Measurements from ENCODE around the gene PLCL2.
"Not testable (repeated sequence)": the region's sequence is repeated elsewhere in the genome, so short reads cannot be mapped to it uniquely, and the experiment has no call there.

Gene PLCL2

GRCh38 chr3:16960125-16960524, 75.4 kb downstream of the PLCL2 start:
- no peak for DNase-seq (ENCODE audit: low read depth, low spot score)

GRCh38 chr3:16961621-16962205, 77.0 kb downstream of the PLCL2 start:
- DNase-seq (ENCODE audit: low read depth, low spot score), result peak; percentile 1

- no peak for DNase-seq (ENCODE audit: low read depth, low spot score)
These were observed 90.3 kb downstream of the PLCL2 start for GRCh38 chr3:16975083-16975482.

- DNase-seq (ENCODE audit: low read depth, low spot score), result no peak
These were observed 93.6 kb downstream of the PLCL2 start for GRCh38 chr3:16978234-16978920.

- DNase-seq (ENCODE audit: low read depth, low spot score), result no peak
These were observed 94.1 kb downstream of the PLCL2 start for GRCh38 chr3:16978921-16979271.

GRCh38 chr3:16979769-16980515, 95.2 kb downstream of the PLCL2 start:
- DNase-seq (ENCODE audit: low read depth, low spot score), result not testable (repeated sequence)

GRCh38 chr3:16980526-16980925, 95.8 kb downstream of the PLCL2 start:
- not testable (repeated sequence) for DNase-seq (ENCODE audit: low read depth, low spot score)

GRCh38 chr3:16982460-16982859, 97.7 kb downstream of the PLCL2 start:
- DNase-seq (ENCODE audit: low read depth, low spot score), result no peak

GRCh38 chr3:16985608-16986007, 100.9 kb downstream of the PLCL2 start:
- DNase-seq (ENCODE audit: low read depth, low spot score), result no peak

GRCh38 chr3:16987141-16987540, 102.4 kb downstream of the PLCL2 start:
- DNase-seq (ENCODE audit: low read depth, low spot score), result no peak

GRCh38 chr3:16990163-16990562, 105.4 kb downstream of the PLCL2 start:
- DNase-seq (ENCODE audit: low read depth, low spot score), result no peak

GRCh38 chr3:16992198-16992597, 107.4 kb downstream of the PLCL2 start:
- DNase-seq (ENCODE audit: low read depth, low spot score), result no peak

GRCh38 chr3:16993227-16993626, 108.5 kb downstream of the PLCL2 start:
- no peak for DNase-seq (ENCODE audit: low read depth, low spot score)

GRCh38 chr3:16994854-16995525, 110.2 kb downstream of the PLCL2 start:
- no peak for DNase-seq (ENCODE audit: low read depth, low spot score)

- no peak for DNase-seq (ENCODE audit: low read depth, low spot score)
These were observed 110.8 kb downstream of the PLCL2 start for GRCh38 chr3:16995601-16996000.

- no peak for DNase-seq (ENCODE audit: low read depth, low spot score)
These were observed 113.6 kb downstream of the PLCL2 start for GRCh38 chr3:16998236-16998923.

- DNase-seq (ENCODE audit: low read depth, low spot score), result no peak
These were observed 114.4 kb downstream of the PLCL2 start for GRCh38 chr3:16999161-16999560.

GRCh38 chr3:16999871-17000270, 115.1 kb downstream of the PLCL2 start:
- DNase-seq (ENCODE audit: low read depth, low spot score), result peak; percentile 47

- DNase-seq (ENCODE audit: low read depth, low spot score), result no peak
These were observed 118.7 kb downstream of the PLCL2 start for GRCh38 chr3:17003457-17003856.

GRCh38 chr3:17006132-17006852, 121.5 kb downstream of the PLCL2 start:
- DNase-seq (ENCODE audit: low read depth, low spot score), result no peak

GRCh38 chr3:17007284-17007683, 122.5 kb downstream of the PLCL2 start:
- no peak for DNase-seq (ENCODE audit: low read depth, low spot score)

All from iPS DF 19.7 (cell line).